IMR-90 (cell line): Measurements from ENCODE around the gene ABL1. TPM values are rescaled to one million over a fixed set of nuclear protein-coding genes. Genes with fewer than 3 reads are reported as not detected.

Experiments used
- ATAC-seq: fragments of 200-7000 bp; cut with Tn5 transposase; 2 replicates; pipeline ENCODE4 v1.9.1; 2020; ENCODE audit warnings: low read depth, mild to moderate bottlenecking, moderate library complexity
- BruUV-seq: library from RNA; stranded (reverse); fragments of 400-500 nt; replicated peaks from 2 replicates; lab custom pipeline; 2021; lab: Mats Ljungman, UMichigan
- CTCF ChIA-PET: fragments of 300-600 bp; formaldehyde crosslinking; extraction: SDS; loops from one replicate; lab custom pipeline; 2021; ENCODE audit warnings: antibody characterized with exemption; lab: Yijun Ruan, JAX
- POLR2A ChIA-PET: fragments of 300-600 bp; sonication (Branson Sonifier 250); formaldehyde crosslinking; loops from one replicate; lab custom pipeline; 2022; ENCODE audit warnings: antibody characterized with exemption; ENCODE audit not compliant: unreplicated experiment; lab: Charles Lee
- DNase-seq: peaks from one replicate; pipeline ENCODE4 v3.0.0; 2013
- H2AFZ ChIP-seq: replicated peaks from 2 replicates; pipeline ENCODE3; 2013; ENCODE audit warnings: low read length, mild to moderate bottlenecking; ENCODE audit not compliant: poor library complexity
- H2AK5ac ChIP-seq: 2 replicates; pipeline ENCODE4 v1.6.1; 2013; ENCODE audit warnings: low read depth, low read length, inconsistent platforms
- H2AK9ac ChIP-seq: replicated peaks from 2 replicates; pipeline ENCODE3; 2013; ENCODE audit warnings: mild to moderate bottlenecking, low read depth, low read length, moderate library complexity; ENCODE audit not compliant: poor library complexity
- H2BK120ac ChIP-seq: 2 replicates; pipeline ENCODE4 v1.6.1; 2013; ENCODE audit warnings: low read depth, low read length, inconsistent platforms
- H2BK15ac ChIP-seq: 3 replicates; pipeline ENCODE4 v1.6.1; 2013; ENCODE audit warnings: low read depth, low read length, inconsistent platforms
- H2BK20ac ChIP-seq: 2 replicates; pipeline ENCODE4 v1.6.1; 2013; ENCODE audit warnings: low read depth, mild to moderate bottlenecking, inconsistent platforms, low read length, moderate library complexity
- H2BK5ac ChIP-seq: 2 replicates; pipeline ENCODE4 v1.6.1; 2013; ENCODE audit warnings: mild to moderate bottlenecking, low read depth, low read length, inconsistent platforms; ENCODE audit not compliant: poor library complexity, severe bottlenecking
- H3K14ac ChIP-seq: replicated peaks from 2 replicates; pipeline ENCODE4 v1.6.1; 2013; ENCODE audit warnings: low read depth, low read length, inconsistent platforms
- H3K18ac ChIP-seq: 2 replicates; pipeline ENCODE4 v1.6.1; 2013; ENCODE audit warnings: low read depth, low read length, control low read depth
- H3K23ac ChIP-seq: 2 replicates; pipeline ENCODE4 v1.6.1; 2013; ENCODE audit warnings: low read depth, low read length, inconsistent platforms
- H3K27ac ChIP-seq: 2 replicates; pipeline ENCODE4 v1.5.1; 2013; ENCODE audit warnings: mild to moderate bottlenecking, control low read depth, low read length; ENCODE audit not compliant: insufficient read depth
- H3K27me3 ChIP-seq: 2 replicates; pipeline ENCODE4 v1.6.1; 2013; ENCODE audit warnings: low read length; ENCODE audit not compliant: control insufficient read depth, insufficient read depth
- H3K36me3 ChIP-seq: 2 replicates; pipeline ENCODE4 v1.6.1; 2013; ENCODE audit warnings: low read length, mixed read lengths; ENCODE audit not compliant: control insufficient read depth, insufficient read depth
- H3K4ac ChIP-seq: 2 replicates; pipeline ENCODE4 v1.6.1; 2013; ENCODE audit warnings: low read depth, low read length, inconsistent platforms
- H3K4me1 ChIP-seq: 2 replicates; pipeline ENCODE4 v1.6.1; 2013; ENCODE audit warnings: low read length, mixed read lengths; ENCODE audit not compliant: control insufficient read depth, insufficient read depth
- H3K4me2 ChIP-seq: 2 replicates; pipeline ENCODE4 v1.6.1; 2013; ENCODE audit warnings: low read depth, mild to moderate bottlenecking, control low read depth, low read length, moderate library complexity
- H3K4me3 ChIP-seq: 2 replicates; pipeline ENCODE4 v1.5.1; 2013; ENCODE audit warnings: low read depth, mild to moderate bottlenecking, control low read depth, low read length, moderate library complexity; ENCODE audit not compliant: insufficient read depth
- H3K56ac ChIP-seq: 2 replicates; pipeline ENCODE4 v1.6.1; 2013; ENCODE audit warnings: low read length, inconsistent platforms; ENCODE audit not compliant: insufficient read depth; ENCODE audit errors: extremely low read depth
- H3K79me1 ChIP-seq, 2 experiments: 2 replicates each; pipeline ENCODE4 v1.6.1; 2013; ENCODE audit warnings: low read length in 2 of 2, inconsistent platforms in 1 of 2, low read depth in 1 of 2
- H3K9ac ChIP-seq: 2 replicates; pipeline ENCODE4 v1.6.1; 2013; ENCODE audit warnings: low read depth, low read length, control low read depth
- H3K9me1 ChIP-seq: 2 replicates; pipeline ENCODE4 v1.6.1; 2013; ENCODE audit warnings: low read length, inconsistent platforms; ENCODE audit not compliant: insufficient read depth
- H3K9me3 ChIP-seq: 2 replicates; pipeline ENCODE4 v1.6.1; 2013; ENCODE audit warnings: low read length; ENCODE audit not compliant: control insufficient read depth, insufficient read depth
- H4K20me1 ChIP-seq: 2 replicates; pipeline ENCODE4 v1.6.1; 2013; ENCODE audit warnings: low read length, inconsistent platforms; ENCODE audit not compliant: insufficient read depth
- H4K5ac ChIP-seq: 2 replicates; pipeline ENCODE4 v1.6.1; 2013; ENCODE audit warnings: mild to moderate bottlenecking, low read depth, low read length, control low read depth
- H4K8ac ChIP-seq, 2 experiments: 2 replicates each; pipeline ENCODE4 v1.6.1; 2013; ENCODE audit warnings: low read depth in 2 of 2, low read length in 2 of 2, control low read depth in 1 of 2, inconsistent platforms in 1 of 2
- H4K91ac ChIP-seq: 2 replicates; pipeline ENCODE4 v1.6.1; 2013; ENCODE audit warnings: low read depth, low read length, inconsistent platforms; ENCODE audit not compliant: insufficient read depth
- BHLHE40 ChIP-seq: fragments of 150-350 bp; IDR thresholded peaks from 2 replicates; pipeline ENCODE4 v1.6.1; 2016; ENCODE audit warnings: mild to moderate bottlenecking, low read depth, low read length
- CEBPB ChIP-seq: IDR thresholded peaks from 2 replicates; pipeline ENCODE4 v1.6.1; 2012; ENCODE audit warnings: low read depth, low read length, improper control_type of control experiment
- CHD1 ChIP-seq: IDR thresholded peaks from 2 replicates; pipeline ENCODE4 v1.6.1; 2012; ENCODE audit warnings: low read depth, low read length, improper control_type of control experiment
- CTCF ChIP-seq: conservative IDR thresholded peaks from 2 replicates; pipeline ENCODE4 v1.5.1; 2012; ENCODE audit warnings: mild to moderate bottlenecking, low read depth, low read length, improper control_type of control experiment
- ELK1 ChIP-seq: fragments of 150-350 bp; IDR thresholded peaks from 2 replicates; pipeline ENCODE4 v1.6.1; 2016; ENCODE audit warnings: low read depth, mild to moderate bottlenecking, low read length, moderate library complexity, borderline replicate concordance
- FOS ChIP-seq: fragments of 150-350 bp; IDR thresholded peaks from 2 replicates; pipeline ENCODE4 v1.6.1; 2016; ENCODE audit warnings: low read depth, low read length
- MAFK ChIP-seq: IDR thresholded peaks from 2 replicates; pipeline ENCODE4 v1.6.1; 2012; ENCODE audit warnings: low read depth, low read length, improper control_type of control experiment
- MAZ ChIP-seq: IDR thresholded peaks from 2 replicates; pipeline ENCODE4 v1.6.1; 2012; ENCODE audit warnings: low read depth, mild to moderate bottlenecking, low read length, improper control_type of control experiment, moderate library complexity, borderline replicate concordance
- MXI1 ChIP-seq: IDR thresholded peaks from 2 replicates; pipeline ENCODE4 v1.6.1; 2012; ENCODE audit warnings: low read depth, mild to moderate bottlenecking, low read length, moderate library complexity, borderline replicate concordance
- NFE2L2 ChIP-seq: fragments of 150-350 bp; IDR thresholded peaks from 2 replicates; pipeline ENCODE4 v1.6.1; 2016; ENCODE audit warnings: low read depth, mild to moderate bottlenecking, low read length
- POLR2A ChIP-seq: IDR thresholded peaks from 2 replicates; pipeline ENCODE4 v1.6.1; 2012; ENCODE audit warnings: mild to moderate bottlenecking, low read depth, low read length
- RAD21 ChIP-seq: IDR thresholded peaks from 2 replicates; pipeline ENCODE4 v1.6.1; 2012; ENCODE audit warnings: low read length, improper control_type of control experiment
- RCOR1 ChIP-seq: IDR thresholded peaks from 2 replicates; pipeline ENCODE4 v1.6.1; 2012; ENCODE audit warnings: mild to moderate bottlenecking, low read length, improper control_type of control experiment; ENCODE audit not compliant: insufficient replicate concordance
- RFX5 ChIP-seq: IDR thresholded peaks from 2 replicates; pipeline ENCODE4 v1.8.0; 2012; ENCODE audit warnings: low read depth, mild to moderate bottlenecking, low read length, moderate library complexity
- SMC3 ChIP-seq: fragments of 150-350 bp; IDR thresholded peaks from 2 replicates; pipeline ENCODE4 v1.6.1; 2016; ENCODE audit warnings: low read depth, mild to moderate bottlenecking, antibody characterized with exemption, low read length, moderate library complexity
- USF2 ChIP-seq: fragments of 150-350 bp; IDR thresholded peaks from 2 replicates; pipeline ENCODE4 v1.6.1; 2017; ENCODE audit warnings: mild to moderate bottlenecking, antibody characterized with exemption, low read length, low read depth
- WGBS, 2 experiments: methylation state at CpG; one replicate each; pipeline versions ENCODE4 v1.1.5 to v1.1.7; 2013; ENCODE audit warnings: missing lambda C conversion rate in 2 of 2; ENCODE audit not compliant: insufficient read length in 1 of 2; ENCODE audit errors: extremely low coverage in 2 of 2; 5-methylcytosine and 5-hydroxymethylcytosine counted together
- dilution Hi-C: fragments of 300-500 bp; cut with HindIII; formaldehyde crosslinking; loops from one replicate; pipeline ENCODE4 v1.14.3; 2018; ENCODE audit warnings: low sequenced_read_pairs; ENCODE audit not compliant: unreplicated experiment
- in situ Hi-C: fragments of 300-500 bp; cut with MboI; formaldehyde crosslinking; loops from 3 replicates; pipeline ENCODE4 v1.14.3; 2019; ENCODE audit warnings: low sequenced_read_pairs, inconsistent platforms, mixed read lengths
- intact Hi-C: fragments of 100-400 bp; cut with micrococcal nuclease; formaldehyde crosslinking; loops from 2 replicates; pipeline ENCODE4 v1.10.0; 2022
- polyA plus RNA-seq, 3 experiments: library from polyadenylated mRNA; depleted of rRNA; stranded (reverse); fragments of >200 nt; gene quantifications; 2 replicates each; pipeline ENCODE4 v1.2.3, GENCODE V29; 2012; ENCODE audit warnings: low replicate concordance in 1 of 3
- total RNA-seq: library from RNA; depleted of rRNA; stranded (reverse); fragments of >200 nt; gene quantifications from 2 replicates; pipeline ENCODE4 v1.2.3, GENCODE V29; 2012

The ABL1 gene
- total and polyA plus RNA-seq, 2 of the 4 experiments (the other 2 are of a cell fraction), result 33.7 to 49.1 TPM

GRCh38 chr9:130890124-130890523 lies 55.1 kb downstream of the ABL1 start:
- Histone ChIP-seq H3K4me1 (peaks cover 15% of the 10 kb centered on the region; the same call in 1 of the 2 replicates), H3K9me3 (no peaks in the 10 kb centered on the region), H3K9ac (no peak overlapping the region), H3K4me3 (no peak overlapping the region), H3K9me1 (peaks cover 4% of the 10 kb centered on the region; the same call in 1 of the 2 replicates), H2BK20ac (no peak overlapping the region), H3K23ac (no peak overlapping the region), H3K27me3 (no peaks in the 10 kb centered on the region), H2AFZ (no peak overlapping the region), H2BK120ac (no peak overlapping the region), H3K18ac (no peak overlapping the region), H4K20me1 (peaks cover 42% of the 10 kb centered on the region), H3K4ac (no peak overlapping the region), H4K8ac (no peak overlapping the region), H3K4me2 (no peak overlapping the region), H2BK5ac (no peak overlapping the region), H2BK15ac (no peak overlapping the region), H2AK9ac (no peak overlapping the region), H4K5ac (no peak overlapping the region), H3K56ac (no peak overlapping the region), H3K79me1 (peaks cover 17 to 43% of the 10 kb centered on the region in 2 experiments), H4K91ac (no peak overlapping the region), H3K36me3 (peaks cover 80% of the 10 kb centered on the region), H2AK5ac (no peak overlapping the region), H3K14ac (no peak overlapping the region), H3K27ac (no peak overlapping the region)
- intact Hi-C loops (loop anchor here (5.0 kb wide), 3 partner anchors 47 to 157 kb away; partner anchors contain the start of gene FIBCD1), dilution Hi-C loops (no loop called here), in situ Hi-C loops (no loop called here)
- ChIA-PET POLR2A (no interaction called here), CTCF (interaction anchor here (1.3 kb wide), 2 partner anchors 9 to 189 kb away, joined by 3 to 4 read pairs; no protein-coding TSS in a partner anchor)
- no TSS peak for BruUV-seq
- 86% methylated on average over 3 of the region's 9 CpGs; no CpG with 5 or more reads in 1 of the 2 experiments for WGBS, 2 experiments
- no peak for DNase-seq
- no peak for TF ChIP-seq CEBPB
- no peak for TF ChIP-seq FOS
- no peak for TF ChIP-seq MAZ
- no peak for TF ChIP-seq BHLHE40
- no peak for TF ChIP-seq MAFK
- no peak for TF ChIP-seq CTCF
- no peak for TF ChIP-seq RFX5
- TF ChIP-seq NFE2L2, result no peak
- TF ChIP-seq CHD1, result no peak
- no peak for TF ChIP-seq RAD21
- TF ChIP-seq MXI1, result no peak
- no peak for TF ChIP-seq POLR2A
- no peak for TF ChIP-seq SMC3
- TF ChIP-seq ELK1, result no peak
- TF ChIP-seq RCOR1, result no peak
- TF ChIP-seq USF2, result no peak
- ATAC-seq, result no peak
